SIG-M5 treated with dmso at 0.1 percent for 504 hours (cell line): ENCODE data around the gene PDAP1.
"Not testable (repeated sequence)": the region's sequence is repeated elsewhere in the genome, so short reads cannot be mapped to it uniquely, and the experiment has no call there.

Experiments
- DNase-seq: peaks from one replicate; lab custom pipeline; 2025; ENCODE audit not compliant: unreplicated experiment; lab: John Stamatoyannopoulos, UW

The PDAP1 gene

DNA sequence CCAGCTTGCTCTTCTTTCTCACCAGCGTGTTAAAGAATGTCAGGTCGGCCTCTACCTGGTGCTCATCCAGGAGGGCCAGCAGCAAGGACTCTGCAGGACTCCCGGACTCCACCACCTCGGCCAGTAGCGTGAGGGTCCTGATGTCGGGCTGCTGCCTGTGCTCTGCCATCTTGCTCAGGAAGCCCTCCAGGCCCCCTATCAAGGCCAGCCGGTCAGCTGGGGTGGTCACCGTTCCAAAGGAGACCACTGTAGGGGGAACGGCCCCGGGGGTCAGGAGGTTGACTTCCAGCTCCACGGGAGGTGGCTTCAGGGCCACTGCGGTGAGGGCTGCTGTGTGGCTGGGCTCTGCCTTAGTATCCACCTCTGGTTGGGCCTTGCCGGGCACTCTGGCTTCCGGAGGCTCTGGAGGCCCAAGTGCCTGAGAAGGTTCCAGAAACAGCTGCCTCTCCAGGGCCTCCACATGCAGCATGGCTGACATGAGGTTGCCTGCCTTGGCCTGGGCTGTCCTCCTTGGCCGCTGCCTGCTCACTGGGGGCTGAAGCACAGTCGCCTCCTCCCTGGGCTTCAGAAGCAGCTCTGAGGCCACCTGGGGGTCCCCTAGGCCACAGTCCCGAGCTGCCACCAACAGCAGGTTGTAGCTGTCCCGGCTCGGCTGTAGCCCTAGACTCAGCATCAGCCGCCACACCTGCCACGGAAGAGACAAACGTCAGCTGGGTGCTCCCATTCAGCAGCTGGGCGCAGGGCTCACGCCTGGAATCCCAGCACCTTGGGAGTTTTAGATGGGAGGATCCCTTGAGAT is 16.7 kb upstream of the PDAP1 start:
- DNase-seq = no peak

DNA sequence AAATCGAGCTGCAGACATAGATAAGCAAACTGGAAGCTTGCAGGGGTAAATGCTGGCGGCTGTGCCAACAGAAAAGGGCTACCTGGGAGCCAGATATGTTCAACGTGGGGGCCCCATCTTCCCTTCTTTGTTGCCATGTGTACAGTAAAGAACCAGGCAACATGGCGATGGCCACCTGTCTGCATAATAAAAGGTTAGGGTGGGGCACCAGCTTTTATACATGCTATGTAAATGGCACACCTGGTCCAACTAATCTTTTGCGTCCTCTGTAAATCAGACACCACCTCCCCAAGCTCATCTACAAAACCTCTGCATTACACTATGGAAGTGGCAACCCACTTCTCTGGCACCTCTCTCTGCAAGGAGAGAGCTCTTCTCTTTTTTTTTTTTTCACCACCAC is 14.2 kb upstream of the PDAP1 start:
- no peak for DNase-seq

DNA sequence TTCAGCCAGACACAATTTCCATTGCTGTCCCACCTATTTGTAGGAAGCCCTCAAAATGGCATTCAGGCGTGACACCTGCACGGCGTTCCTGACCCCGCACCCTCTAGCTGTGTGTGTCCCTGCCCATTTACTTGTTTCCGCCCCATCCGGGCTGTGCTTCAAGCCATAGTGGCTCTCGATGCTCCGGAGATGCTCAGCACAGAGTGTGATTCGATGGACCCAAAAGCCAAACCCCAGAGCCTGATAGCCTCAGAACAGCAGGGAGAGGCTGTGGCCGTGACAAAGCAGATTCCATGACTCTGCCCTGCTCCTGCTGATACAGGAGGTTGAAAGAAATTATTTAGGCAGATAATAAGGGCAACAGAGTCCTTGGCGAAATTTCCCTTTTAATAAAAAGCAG is 13.8 kb upstream of the PDAP1 start:
- no peak for DNase-seq

DNA sequence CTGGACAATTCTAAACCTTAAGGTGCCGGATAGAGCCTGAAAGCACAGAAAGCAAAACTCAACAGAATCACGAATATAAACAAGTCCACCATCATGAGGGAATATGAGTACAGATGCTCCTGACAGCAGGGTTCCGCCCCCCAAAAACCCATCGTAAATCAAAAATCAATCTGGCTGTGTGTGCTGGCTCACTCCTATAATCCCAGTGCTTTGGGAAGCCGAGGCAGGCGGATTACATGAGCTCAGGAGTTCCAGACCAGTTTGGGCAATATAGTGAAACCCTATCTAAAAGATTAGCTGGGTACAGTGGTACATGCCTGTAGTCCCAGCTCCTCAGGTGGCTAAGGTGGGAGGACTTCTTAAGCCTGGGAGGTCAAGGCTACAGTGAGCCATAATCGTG is 12.6 kb upstream of the PDAP1 start:
- no peak for DNase-seq

DNA sequence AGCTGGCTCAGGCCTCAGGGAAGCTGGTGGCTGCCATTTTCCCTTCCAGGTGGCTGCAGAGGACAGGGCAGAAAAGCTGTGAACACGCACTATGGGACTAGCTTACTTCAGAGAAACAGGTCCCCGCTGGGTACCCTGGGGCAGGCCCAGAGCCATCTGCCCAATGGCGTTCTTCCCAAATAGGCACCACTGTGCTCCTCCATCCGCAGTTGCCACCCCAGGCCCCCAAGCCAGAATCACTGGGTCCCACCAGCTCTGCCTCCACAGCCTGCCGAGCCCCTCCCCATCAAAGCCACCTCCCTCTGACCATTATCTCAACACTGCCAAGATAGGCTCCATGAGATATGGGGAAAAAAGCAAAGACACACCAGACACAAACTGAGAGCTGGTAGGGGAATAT is 11.8 kb upstream of the PDAP1 start:
- no peak for DNase-seq

DNA sequence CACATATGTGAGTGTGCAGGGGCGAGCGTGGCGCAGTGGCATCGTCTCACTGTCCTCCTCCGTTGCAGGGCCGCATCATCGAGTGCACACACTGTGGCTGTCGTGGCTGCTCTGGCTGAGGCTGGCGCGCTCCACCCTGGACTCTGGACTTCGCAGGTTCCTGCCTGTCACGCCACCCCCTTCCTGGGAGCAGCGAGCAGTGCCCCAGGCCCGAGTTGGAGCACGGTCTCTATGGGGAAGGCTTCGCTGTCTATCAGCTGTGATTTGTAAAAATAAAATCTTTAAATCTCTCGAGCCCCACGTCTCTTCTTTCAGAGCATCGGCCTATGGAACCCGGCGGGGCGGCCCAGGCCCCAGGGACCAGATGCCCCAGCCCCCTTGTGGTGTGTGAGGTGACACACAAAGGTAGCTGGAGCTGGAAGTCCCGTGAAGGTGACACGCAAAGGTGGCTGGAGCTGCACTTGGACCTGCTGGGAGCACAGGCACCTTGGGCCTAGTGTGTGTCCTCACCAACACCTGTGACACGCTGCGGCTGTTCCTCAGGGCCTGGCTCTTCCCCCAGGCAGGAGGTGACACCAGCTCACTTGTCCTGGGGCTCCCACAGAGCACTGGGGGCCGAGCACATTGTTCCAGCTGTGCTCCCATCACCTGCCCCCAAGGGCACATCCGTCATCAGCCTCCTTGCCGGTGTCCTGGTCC is 11.1 kb upstream of the PDAP1 start:
- no peak for DNase-seq

DNA sequence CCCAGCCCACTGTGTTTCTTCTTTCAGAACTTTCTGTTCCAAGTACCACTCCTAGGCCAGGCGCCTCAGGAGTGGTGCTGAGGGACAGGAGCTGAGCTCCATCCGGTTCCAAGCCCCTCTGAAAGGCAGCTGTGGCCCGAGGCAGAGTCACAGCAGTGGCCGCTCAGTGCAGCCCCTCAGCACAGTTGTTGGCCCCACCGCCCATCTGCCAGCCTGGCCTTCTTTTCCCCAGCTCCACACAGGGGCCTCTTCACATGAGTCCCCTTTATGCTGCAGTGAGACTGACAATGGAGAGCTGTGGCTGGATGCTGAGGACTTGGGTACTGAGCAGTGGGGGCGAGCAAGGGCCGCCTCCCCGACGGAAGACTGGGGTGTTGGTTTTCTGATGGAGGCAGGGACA is 9.9 kb upstream of the PDAP1 start:
- DNase-seq = no peak

DNA sequence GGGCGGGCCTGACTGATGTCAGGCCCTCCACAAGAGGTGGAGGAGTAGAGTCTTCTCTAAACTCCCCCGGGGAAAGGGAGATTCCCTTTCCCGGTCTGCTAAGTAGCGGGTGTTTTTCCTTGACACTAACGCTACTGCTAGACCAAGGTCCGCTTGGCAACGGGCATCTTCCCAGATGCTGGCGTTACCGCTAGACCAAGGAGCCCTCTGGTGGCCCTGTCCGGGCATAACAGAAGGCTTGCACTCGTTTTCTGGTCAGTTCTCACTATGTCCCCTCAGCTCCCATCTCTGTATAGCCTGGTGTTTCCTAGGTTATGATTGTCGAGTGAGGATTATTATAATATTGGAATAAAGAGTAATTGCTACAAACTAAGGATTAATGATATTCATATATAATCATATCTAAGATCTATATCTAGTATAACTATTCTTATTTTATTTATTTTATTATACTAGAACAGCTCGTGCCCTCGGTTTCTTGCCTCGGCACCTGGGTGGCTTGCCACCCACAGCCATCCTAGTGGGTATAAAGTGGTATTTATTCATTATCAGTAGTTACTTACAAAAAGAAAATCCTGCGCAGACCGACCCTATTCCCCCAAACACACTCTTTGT is 7.2 kb upstream of the PDAP1 start:
- DNase-seq = not testable (repeated sequence)

DNA sequence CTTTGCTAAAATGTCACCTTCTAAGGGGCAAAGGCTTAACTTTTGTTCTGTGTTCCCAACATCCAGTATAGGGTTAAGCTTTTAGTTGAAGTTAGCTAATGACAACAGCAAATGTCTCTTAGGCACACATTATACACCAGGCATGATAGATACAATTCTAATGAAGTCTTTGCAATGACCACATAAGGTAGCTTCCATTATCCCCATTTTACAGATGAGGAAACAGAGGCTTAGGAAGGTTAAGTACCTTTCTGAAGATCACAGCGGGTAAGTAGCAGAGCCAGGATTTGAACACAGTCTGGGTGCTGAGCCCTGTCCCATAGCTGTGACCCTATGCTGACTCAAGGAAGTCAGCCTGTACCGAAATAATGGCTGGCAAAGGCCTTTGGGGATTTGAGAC is 2.2 kb upstream of the PDAP1 start:
- DNase-seq = no peak

DNA sequence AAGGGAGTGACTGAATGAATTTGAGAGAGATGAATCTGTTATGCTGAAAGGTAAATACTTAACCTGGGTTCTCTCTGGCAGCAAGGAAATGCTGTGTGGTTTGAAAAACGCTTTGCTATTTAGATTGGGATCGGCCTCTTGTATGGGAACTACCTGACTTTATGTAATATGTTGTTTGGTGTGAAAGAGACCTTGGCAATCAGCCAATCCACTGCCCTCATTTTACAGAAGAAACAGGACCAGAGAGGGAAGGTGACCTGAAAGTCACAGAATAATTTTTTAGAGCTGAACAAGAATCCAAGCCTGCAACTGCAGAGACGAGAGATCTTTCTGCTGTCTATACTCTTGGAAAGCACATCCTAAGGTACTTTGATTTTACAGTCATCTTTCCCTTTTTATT is 1.4 kb upstream of the PDAP1 start:
- no peak for DNase-seq

DNA sequence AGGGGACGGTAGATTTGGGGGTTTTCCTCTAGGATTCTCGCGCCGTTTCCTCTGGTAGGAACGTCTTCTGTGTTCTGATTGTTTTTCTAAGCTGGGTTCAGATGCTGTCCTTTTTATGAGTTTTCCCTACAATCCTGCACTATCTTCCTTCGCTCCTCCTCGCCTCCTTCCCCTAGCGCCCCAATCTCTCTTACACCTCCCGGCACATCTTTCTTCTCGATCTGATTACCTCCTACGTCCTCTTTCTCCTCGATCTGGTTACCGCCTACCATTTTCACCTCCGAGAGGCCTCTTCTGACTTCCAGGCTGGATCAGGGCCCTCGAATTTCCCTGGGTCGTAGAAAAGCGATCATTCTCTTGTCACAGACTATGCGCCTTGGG is 785 bp upstream of the PDAP1 start:
- no peak for DNase-seq

DNA sequence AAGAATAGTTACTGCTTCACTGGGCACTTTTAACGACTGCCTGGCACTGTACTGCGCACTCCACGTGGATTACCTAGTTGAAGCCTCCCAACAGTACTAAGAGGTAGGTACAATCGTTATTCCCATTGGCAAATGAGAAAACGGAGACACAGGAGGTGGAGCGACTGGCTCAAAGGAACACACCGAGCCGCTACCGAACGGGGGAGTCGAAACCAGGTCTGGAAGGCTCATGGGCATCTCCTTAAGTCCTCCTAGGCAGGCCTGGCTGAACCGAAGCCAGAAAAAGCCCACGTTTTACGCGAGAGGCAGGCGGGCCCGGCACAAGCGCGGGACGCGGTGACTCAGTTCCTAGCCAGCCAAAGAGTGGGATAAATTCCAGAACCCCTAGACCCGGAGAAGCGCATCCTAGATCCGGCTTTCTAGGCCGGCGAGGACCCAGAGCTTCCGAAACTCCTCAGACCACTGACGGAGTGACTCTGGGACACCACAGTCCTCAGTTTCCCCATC is 472 bp downstream of the PDAP1 start:
- peak; percentile 31 for DNase-seq

DNA sequence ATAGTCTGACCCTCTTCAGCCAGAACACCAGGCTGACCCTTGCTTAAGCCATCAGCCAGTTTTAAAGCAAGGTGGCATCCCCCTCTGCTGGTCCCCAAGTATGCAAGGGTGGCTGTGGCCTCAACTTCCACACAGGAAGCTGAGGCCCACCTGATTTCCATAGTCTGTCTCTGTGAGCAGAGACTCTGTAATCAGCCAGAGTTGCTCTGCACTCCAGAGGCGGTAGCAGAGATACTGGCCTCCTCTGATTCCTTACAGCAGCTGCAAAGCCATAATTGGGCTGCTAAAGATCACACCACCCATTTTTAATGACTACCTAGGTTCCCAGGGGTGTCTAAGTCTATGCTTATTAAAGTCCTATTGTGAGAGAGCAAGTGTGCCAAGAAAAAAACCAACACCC is 1.8 kb downstream of the PDAP1 start:
- DNase-seq = no peak

DNA sequence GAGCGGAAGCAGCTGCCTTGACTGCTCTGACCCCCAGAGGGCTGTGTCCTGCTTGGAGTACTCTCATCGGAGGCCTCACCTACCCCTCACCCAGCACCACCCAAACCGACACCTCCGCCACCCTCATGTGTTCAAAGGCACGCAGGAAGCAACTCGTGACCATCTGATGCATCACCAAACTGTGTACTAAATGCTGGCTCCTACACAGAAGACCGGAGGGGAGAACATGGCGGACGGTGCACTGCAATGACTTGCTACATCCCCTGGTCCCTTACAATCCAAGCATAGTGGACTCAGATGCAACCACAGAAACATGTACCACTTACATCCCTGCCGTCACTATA is 3.4 kb downstream of the PDAP1 start:
- DNase-seq = no peak

DNA sequence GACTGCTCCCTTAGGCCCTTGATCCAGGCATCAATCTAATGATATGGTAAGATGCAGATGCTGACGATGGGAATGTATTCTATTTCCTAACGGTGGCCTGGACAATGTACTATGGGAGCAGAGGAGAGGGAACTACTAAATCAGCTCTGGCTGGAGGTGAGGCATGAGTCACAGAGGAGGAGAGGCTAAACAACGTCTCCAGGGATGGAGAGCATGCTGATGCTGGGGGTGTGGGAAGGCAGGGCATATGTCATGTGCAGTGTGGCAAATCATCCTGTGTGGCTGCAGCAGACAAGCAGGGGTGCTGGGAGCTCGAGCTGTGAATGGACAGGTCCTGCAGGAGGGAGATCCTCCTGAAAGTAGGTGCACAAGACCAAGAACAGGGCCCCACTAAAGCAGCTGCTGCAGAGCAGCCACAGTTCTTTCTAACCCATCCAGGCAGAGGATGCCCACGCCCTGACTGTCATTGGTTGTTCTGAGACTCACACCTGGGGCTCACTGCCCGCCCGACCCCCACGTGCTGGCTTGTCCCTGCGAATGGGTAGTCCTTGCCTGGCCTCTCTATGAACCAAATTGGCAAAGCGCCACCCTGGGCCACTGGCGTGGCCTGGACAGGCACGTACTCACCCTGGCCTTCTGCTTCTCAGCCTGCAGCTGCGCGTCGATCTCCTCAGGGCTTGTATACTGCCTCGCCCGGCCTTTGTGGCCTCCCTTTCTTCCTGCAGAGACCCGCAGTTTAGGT is 4.0 kb downstream of the PDAP1 start:
- no peak for DNase-seq

DNA sequence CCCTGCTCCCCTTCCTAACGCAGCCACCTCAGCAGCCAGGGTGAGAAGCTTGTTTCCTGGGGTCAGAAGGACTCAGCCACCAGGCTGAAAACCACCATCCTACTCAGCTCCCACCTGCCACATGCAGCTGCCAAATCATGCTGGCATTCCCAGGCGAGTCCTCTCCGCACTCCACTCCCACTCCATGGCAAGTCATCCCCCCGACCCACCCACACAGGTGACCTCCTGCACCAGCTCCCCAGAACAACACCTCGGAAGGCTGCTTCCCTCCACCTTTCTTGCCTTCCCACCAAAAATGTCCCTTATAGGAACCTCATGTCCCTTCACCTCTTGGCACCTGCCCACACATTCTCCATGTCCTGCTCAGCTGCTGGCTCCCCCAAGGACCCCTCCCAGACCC is 4.6 kb downstream of the PDAP1 start:
- no peak for DNase-seq

DNA sequence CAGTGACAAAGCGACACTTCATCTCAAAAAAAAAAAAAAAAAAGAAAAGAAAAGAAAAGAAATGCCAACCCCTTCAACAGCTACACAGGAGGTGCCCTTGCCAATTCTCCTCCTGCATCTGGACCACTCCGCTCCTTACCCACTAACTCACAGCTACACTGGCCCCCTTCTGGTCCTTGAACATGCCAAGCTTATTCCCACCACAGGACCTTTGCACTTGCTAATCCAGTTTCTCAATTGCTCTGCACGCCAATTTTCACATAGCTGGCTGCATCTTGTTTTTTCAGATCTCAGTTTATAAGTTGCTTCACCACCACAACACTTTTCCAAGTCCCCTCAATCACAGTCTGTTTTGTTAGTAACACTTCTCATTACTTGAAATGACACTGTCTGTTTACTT is 5.5 kb downstream of the PDAP1 start:
- no peak for DNase-seq

DNA sequence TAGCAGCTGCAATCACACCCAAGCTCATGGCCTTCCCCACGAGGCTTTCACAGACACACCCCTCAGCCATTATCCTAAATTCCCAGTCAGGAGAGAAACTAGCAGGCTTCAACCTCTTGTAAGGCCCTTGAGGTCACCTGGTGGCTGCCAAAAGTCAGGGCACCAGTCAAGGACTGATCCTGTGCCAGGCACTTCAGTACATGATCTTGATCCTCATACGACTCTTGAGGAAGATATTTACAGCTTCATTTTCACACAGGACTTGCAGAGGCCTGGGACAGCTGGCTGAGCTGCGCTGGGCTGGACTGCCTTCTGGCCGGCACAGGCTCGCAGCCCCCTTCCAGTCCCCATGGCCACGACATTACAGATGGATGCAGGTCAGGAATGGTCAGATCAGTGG is 8.8 kb downstream of the PDAP1 start:
- no peak for DNase-seq

DNA sequence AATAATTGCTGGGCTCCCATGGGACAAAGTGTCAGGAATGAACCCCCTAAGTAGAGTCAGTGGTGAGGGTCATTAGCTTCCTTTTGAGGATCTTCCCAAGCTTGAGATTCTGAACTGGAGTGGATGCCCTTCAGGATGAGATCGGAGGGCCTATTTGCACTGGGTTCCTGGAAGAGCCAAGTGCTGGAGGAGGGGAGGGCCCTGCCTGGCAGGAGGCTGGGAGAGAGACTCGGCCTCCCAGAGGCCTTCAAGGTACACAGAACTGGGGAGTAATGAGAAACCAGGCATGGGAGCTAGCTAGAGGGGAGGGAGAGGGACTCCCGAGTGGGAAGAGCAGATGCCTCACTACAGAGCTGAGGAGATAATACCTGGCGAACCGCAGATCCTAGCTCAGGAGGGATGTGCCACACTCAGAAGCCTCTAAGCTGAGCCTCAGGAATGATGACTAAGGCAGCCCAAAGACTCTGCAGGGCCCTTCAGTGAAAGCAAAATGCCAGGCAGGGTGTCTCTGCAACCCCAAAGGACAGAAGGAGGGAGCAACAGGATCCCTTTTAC is 9.4 kb downstream of the PDAP1 start:
- DNase-seq = no peak

DNA sequence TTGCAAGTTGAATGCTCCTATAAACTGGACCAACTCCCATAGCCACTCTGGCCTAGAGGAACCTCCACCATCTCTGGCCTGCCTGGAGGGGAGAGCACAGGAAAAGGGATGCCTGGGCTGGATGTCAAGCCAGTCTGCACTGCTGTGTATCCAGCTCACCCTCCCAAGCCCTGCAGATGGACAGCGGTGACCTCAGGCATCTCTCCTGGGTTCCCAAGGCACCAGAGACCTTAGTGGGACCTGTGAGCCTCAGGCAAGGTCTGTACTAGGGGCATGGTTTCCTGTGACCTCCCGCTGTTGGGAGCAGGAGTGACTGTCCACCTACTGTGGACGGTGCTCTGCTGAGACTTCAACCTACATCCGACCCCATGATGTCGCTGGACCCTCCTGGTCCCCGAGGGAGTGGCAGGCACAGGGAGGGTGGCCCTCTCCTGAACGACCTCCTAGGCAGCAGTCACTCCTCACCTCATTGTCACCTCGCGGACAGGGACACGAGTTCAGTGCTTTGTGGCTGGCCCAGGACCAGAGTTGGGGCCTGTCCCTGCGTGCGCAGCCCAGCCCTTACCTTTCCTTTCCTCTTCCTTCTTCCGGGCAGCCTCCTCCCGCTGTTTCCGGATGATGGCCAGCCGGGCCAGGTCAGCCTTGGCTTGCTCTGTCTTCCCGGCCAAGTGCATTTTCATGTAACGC is 11.0 kb downstream of the PDAP1 start:
- DNase-seq = no peak
